ENCODE measurements around the gene NHERF1. TPM values are rescaled to one million over a fixed set of nuclear protein-coding genes. Genes with fewer than 3 reads are reported as not detected.

The NHERF1 gene
- total and polyA plus RNA-seq, 2 of the 13 experiments (the other 11 are each of a cell fraction or from before 2014, with no cell fraction given): 169 to 269 TPM

- TF ChIP-seq THAP9 (CRISPR knock-in tag; IDR thresholded peaks at IDR 0.05; ENCODE audit: borderline replicate concordance) (peak; percentile 14; the same call in 1 of the 2 replicates), ATF7-NPFF (CRISPR knock-in tag; IDR thresholded peaks at IDR 0.05; ENCODE audit: low read depth) (peak; percentile 81), FOSL1 (CRISPR knock-in tag; IDR thresholded peaks at IDR 0.05; ENCODE audit: borderline replicate concordance) (no peak), SNAPC5 (CRISPR knock-in tag; IDR thresholded peaks at IDR 0.05; ENCODE audit: borderline replicate concordance) (peak; percentile 80; the same call in 1 of the 2 replicates), RARG (CRISPR knock-in tag; IDR thresholded peaks at IDR 0.05; ENCODE audit: low read depth) (0 out of 2 replicates have a peak, but pooled peaks have one; percentile 36), ZNF503 (CRISPR knock-in tag; IDR thresholded peaks at IDR 0.05) (no peak; the same call in 1 of the 2 replicates), ZNF792 (CRISPR knock-in tag; IDR thresholded peaks at IDR 0.05) (peak; percentile 61; the same call in 1 of the 2 replicates), ZBTB4 (CRISPR knock-in tag; IDR thresholded peaks at IDR 0.05; ENCODE audit: borderline replicate concordance) (no peak), ZNF333 (CRISPR knock-in tag; IDR thresholded peaks at IDR 0.05; ENCODE audit: borderline replicate concordance) (0 out of 2 replicates have a peak, but pooled peaks have one; percentile 36), MYNN (CRISPR knock-in tag; IDR thresholded peaks at IDR 0.05; ENCODE audit: low read depth) (no peak), DPF2 (CRISPR knock-in tag; IDR thresholded peaks at IDR 0.05; ENCODE audit: borderline replicate concordance, low read depth) (peak; percentile 58), ZBTB10 (CRISPR knock-in tag; IDR thresholded peaks at IDR 0.05; ENCODE audit: borderline replicate concordance) (peak; percentile 94), KLF15 (CRISPR knock-in tag; IDR thresholded peaks at IDR 0.05; ENCODE audit: borderline replicate concordance) (0 out of 2 replicates have a peak, but pooled peaks have one; percentile 40)
Measured at GRCh38 chr17:74736513-74737298, 11.7 kb upstream of the NHERF1 start, which contains the start of gene RAB37 (continued).
